Hepatocyte (in vitro differentiated cells): ENCODE measurements around the gene STK17A. TPM values are rescaled to one million over a fixed set of nuclear protein-coding genes. Genes with fewer than 3 reads are reported as not detected.

Experiments used
- DNase-seq: peaks from one replicate; pipeline ENCODE4 v3.0.0-alpha.2; 2016; ENCODE audit warnings: low spot score
- H2AFZ ChIP-seq: fragments of 200-600 bp; sonication (generic); 2 replicates; pipeline ENCODE4 v1.6.0; 2016; ENCODE audit warnings: antibody characterized with exemption, mild to moderate bottlenecking
- H3K27ac ChIP-seq: fragments of 200-600 bp; sonication (generic); 2 replicates; pipeline ENCODE4 v1.5.1; 2016; ENCODE audit warnings: mild to moderate bottlenecking
- H3K27me3 ChIP-seq: fragments of 200-600 bp; sonication (generic); 2 replicates; pipeline ENCODE4 v1.6.1; 2016
- H3K36me3 ChIP-seq: fragments of 200-600 bp; sonication (generic); replicated peaks from 2 replicates; pipeline ENCODE4 v1.5.1; 2016; ENCODE audit warnings: low read depth; ENCODE audit not compliant: insufficient read depth
- H3K4me1 ChIP-seq: fragments of 200-600 bp; sonication (generic); 2 replicates; pipeline ENCODE4 v1.5.1; 2016; ENCODE audit warnings: mild to moderate bottlenecking, moderate library complexity; ENCODE audit not compliant: insufficient read depth
- H3K4me2 ChIP-seq: fragments of 200-600 bp; sonication (generic); 2 replicates; pipeline ENCODE4 v1.6.0; 2016
- H3K4me3 ChIP-seq: fragments of 200-600 bp; sonication (generic); 2 replicates; pipeline ENCODE4 v1.5.1; 2016; ENCODE audit warnings: mild to moderate bottlenecking
- H3K79me2 ChIP-seq: fragments of 200-600 bp; sonication (generic); 2 replicates; pipeline ENCODE4 v1.6.0; 2017; ENCODE audit warnings: mild to moderate bottlenecking
- H3K9me2 ChIP-seq: fragments of 200-600 bp; sonication (generic); replicated peaks from 2 replicates; pipeline ENCODE4 v1.6.0; 2017; ENCODE audit warnings: mild to moderate bottlenecking; ENCODE audit not compliant: insufficient read depth
- H3K9me3 ChIP-seq: fragments of 200-600 bp; sonication (generic); 2 replicates; pipeline ENCODE4 v1.5.1; 2016; ENCODE audit warnings: low read depth, mild to moderate bottlenecking
- H4K20me1 ChIP-seq: fragments of 200-600 bp; sonication (generic); 2 replicates; pipeline ENCODE4 v1.6.0; 2016; ENCODE audit warnings: mild to moderate bottlenecking; ENCODE audit not compliant: insufficient read depth, poor library complexity, severe bottlenecking
- CTCF ChIP-seq: fragments of 200-600 bp; sonication (generic); IDR thresholded peaks from 2 replicates; pipeline ENCODE4 v1.5.1; 2016; ENCODE audit warnings: antibody characterized with exemption, mild to moderate bottlenecking; ENCODE audit not compliant: poor library complexity
- EZH2 ChIP-seq: fragments of 200-600 bp; sonication (generic); IDR thresholded peaks from 2 replicates; pipeline ENCODE4 v1.6.1; 2016; ENCODE audit warnings: antibody characterized with exemption, mild to moderate bottlenecking, borderline replicate concordance
- EZH2phosphoT487 ChIP-seq: fragments of 200-600 bp; sonication (generic); IDR thresholded peaks from one replicate; pipeline ENCODE4 v1.6.1; 2018; ENCODE audit warnings: antibody characterized with exemption, mild to moderate bottlenecking, low read depth, moderate library complexity; ENCODE audit not compliant: unreplicated experiment, severe bottlenecking
- WGBS: methylation state at CpG from one replicate; pipeline ENCODE4 v1.1.6; 2016; ENCODE audit warnings: low lambda C conversion rate; ENCODE audit errors: missing lambda C conversion rate; 5-methylcytosine and 5-hydroxymethylcytosine counted together
- polyA plus RNA-seq: library from polyadenylated mRNA; unstranded; fragments of >200 nt; fragmentation: Nextera tagmentation; extraction: Ambion mirVana; gene quantifications from 2 replicates; pipeline ENCODE4 v1.2.1, GENCODE V29; 2016
- total RNA-seq: library from RNA; depleted of rRNA; stranded (reverse); fragments of >200 nt; gene quantifications from 2 replicates; pipeline ENCODE4 v1.2.3, GENCODE V29; 2014

STK17A gene
- total and polyA plus RNA-seq, 2 experiments from 2014 or later, result 21.1 to 23.6 TPM

- peaks cover 2% of the 10 kb centered on the region for H3K79me2 ChIP-seq
- no peak overlapping the region for H3K27ac ChIP-seq
- H3K9me2 ChIP-seq, result no peaks in the 10 kb centered on the region
- no peak overlapping the region for H3K4me2 ChIP-seq
- TF ChIP-seq EZH2 (no peak), EZH2phosphoT487 (no peak), CTCF (no peak)
- H4K20me1 ChIP-seq, result peaks cover 3% of the 10 kb centered on the region
- no peak overlapping the region for H3K4me3 ChIP-seq
- H2AFZ ChIP-seq, result no peak overlapping the region
- no peaks in the 10 kb centered on the region for H3K27me3 ChIP-seq
- DNase-seq, result no peak
- WGBS, result 76% methylated on average over 4 of the region's 4 CpGs
- H3K36me3 ChIP-seq, result no peaks in the 10 kb centered on the region
- no peaks in the 10 kb centered on the region for H3K9me3 ChIP-seq
- H3K4me1 ChIP-seq, result peaks cover 4% of the 10 kb centered on the region
Observed at GRCh38 chr7:43637114-43637806, 54.4 kb downstream of the STK17A start.

GRCh38 chr7:43639858-43640491, 57.1 kb downstream of the STK17A start:
- 68% methylated on average over 6 of the region's 6 CpGs for WGBS
- H3K27ac ChIP-seq, result peak overlapping the region; percentile 36

GRCh38 chr7:43640679-43641078, 57.8 kb downstream of the STK17A start:
- Histone ChIP-seq H3K27ac (peak overlapping the region; percentile 36), H3K79me2 (no peaks in the 10 kb centered on the region), H4K20me1 (peaks cover 3% of the 10 kb centered on the region), H3K9me3 (no peaks in the 10 kb centered on the region), H3K9me2 (no peaks in the 10 kb centered on the region), H3K27me3 (no peaks in the 10 kb centered on the region), H3K36me3 (no peaks in the 10 kb centered on the region), H3K4me2 (no peak overlapping the region), H2AFZ (no peak overlapping the region), H3K4me3 (no peak overlapping the region), H3K4me1 (peaks cover 4% of the 10 kb centered on the region)
- TF ChIP-seq EZH2phosphoT487 (no peak), CTCF (no peak), EZH2 (no peak)
- 96% methylated on average over 3 of the region's 3 CpGs for WGBS
- DNase-seq, result no peak

More at GRCh38 chr7:43639858-43640491, 57.1 kb downstream of the STK17A start:
- Histone ChIP-seq H3K4me2 (no peak overlapping the region), H3K9me2 (no peaks in the 10 kb centered on the region), H3K79me2 (no peaks in the 10 kb centered on the region), H3K9me3 (no peaks in the 10 kb centered on the region), H3K36me3 (no peaks in the 10 kb centered on the region), H3K4me1 (peaks cover 4% of the 10 kb centered on the region), H3K27me3 (no peaks in the 10 kb centered on the region), H2AFZ (no peak overlapping the region), H4K20me1 (peaks cover 3% of the 10 kb centered on the region), H3K4me3 (no peak overlapping the region)
- TF ChIP-seq EZH2phosphoT487 (no peak), EZH2 (no peak), CTCF (no peak)
- DNase-seq, result peak; percentile 41
